HEK293T (cell line): ENCODE data around the gene ITPKB.

Source experiments
- ARNT ChIP-seq: fragments of 450-650 bp; IDR thresholded peaks from 2 replicates; pipeline ENCODE4 v1.6.1; 2017; ENCODE audit warnings: mild to moderate bottlenecking
- BHLHE40 ChIP-seq: fragments of 450-650 bp; IDR thresholded peaks from 2 replicates; pipeline ENCODE4 v1.6.1; 2016; ENCODE audit warnings: mild to moderate bottlenecking, moderate library complexity, borderline replicate concordance
- FOXA1 ChIP-seq: fragments of 450-650 bp; IDR thresholded peaks from 2 replicates; pipeline ENCODE4 v1.6.1; 2016; ENCODE audit warnings: mild to moderate bottlenecking
- FOXM1 ChIP-seq: fragments of 450-650 bp; IDR thresholded peaks from 2 replicates; pipeline ENCODE4 v1.6.1; 2017; ENCODE audit warnings: mild to moderate bottlenecking, borderline replicate concordance
- HDGF ChIP-seq: fragments of 450-650 bp; IDR thresholded peaks from 2 replicates; pipeline ENCODE4 v1.6.1; 2017; ENCODE audit warnings: antibody characterized with exemption, borderline replicate concordance
- L3MBTL2 ChIP-seq: fragments of 450-650 bp; conservative IDR thresholded peaks from 2 replicates; pipeline ENCODE4 v1.6.1; 2016; ENCODE audit warnings: mild to moderate bottlenecking
- NFRKB ChIP-seq: fragments of 450-650 bp; IDR thresholded peaks from 2 replicates; pipeline ENCODE4 v1.6.1; 2016; ENCODE audit warnings: mild to moderate bottlenecking, moderate library complexity
- SP1 ChIP-seq: fragments of 450-650 bp; IDR thresholded peaks from 2 replicates; pipeline ENCODE4 v1.6.1; 2017
- SUZ12 ChIP-seq: fragments of 450-650 bp; IDR thresholded peaks from 2 replicates; pipeline ENCODE4 v1.6.1; 2016; ENCODE audit warnings: mild to moderate bottlenecking
- TARDBP ChIP-seq: fragments of 450-650 bp; IDR thresholded peaks from 2 replicates; pipeline ENCODE4 v1.6.1; 2016
- ZNF384 ChIP-seq: fragments of 450-650 bp; IDR thresholded peaks from 2 replicates; pipeline ENCODE4 v1.6.1; 2016

DNA sequence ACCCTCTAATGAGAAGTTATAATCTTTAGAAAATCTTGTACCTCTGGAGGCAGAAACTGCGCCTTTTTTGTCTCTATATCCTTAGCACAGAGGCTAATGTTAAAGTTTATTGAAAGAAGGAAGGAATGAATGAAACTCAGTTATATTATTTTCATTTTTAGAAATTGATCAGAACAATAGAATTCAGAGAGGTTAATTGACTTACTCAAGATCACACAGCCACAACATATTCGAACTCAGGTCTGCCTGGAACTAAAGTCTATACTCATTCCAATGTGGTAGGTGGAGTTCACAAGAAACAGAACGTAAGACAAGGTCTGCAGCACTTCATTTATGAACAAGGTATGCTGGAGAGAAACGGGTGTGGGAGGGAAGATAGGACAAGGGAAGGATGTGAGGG, 23.0 kb upstream of the ITPKB start:
- TF ChIP-seq FOXA1 = no peak
- TF ChIP-seq ZNF384 = no peak
- no peak for TF ChIP-seq ARNT
- TF ChIP-seq FOXM1 = no peak
- TF ChIP-seq L3MBTL2 = no peak
- TF ChIP-seq BHLHE40 = no peak
- no peak for TF ChIP-seq NFRKB
- TF ChIP-seq TARDBP = no peak
- TF ChIP-seq SP1 = no peak
- no peak for TF ChIP-seq HDGF
- TF ChIP-seq SUZ12 = no peak
